Adipose tissue (tissue), 3 donors: Measurements from ENCODE around the gene ANKS1B. TPM values are rescaled to one million over a fixed set of nuclear protein-coding genes. Genes with fewer than 3 reads are reported as not detected.
"Not testable (repeated sequence)": the region's sequence is repeated elsewhere in the genome, so short reads cannot be mapped to it uniquely, and the experiment has no call there.

Experiments
- H3K27ac ChIP-seq: one replicate; pipeline ENCODE4 v1.5.1; 2013; ENCODE audit warnings: low read depth, low read length
- WGBS, 3 donors: extraction: QIAGEN DNeasy Blood & Tissue Kit; methylation state at CpG; one replicate each; pipeline ENCODE4 v1.1.7; 2013; 5-methylcytosine and 5-hydroxymethylcytosine counted together
- polyA plus RNA-seq, 3 donors: library from polyadenylated mRNA; stranded (reverse); fragments of 200-250 nt; gene quantifications; one replicate each; pipeline ENCODE4 v1.2.3, GENCODE V29; 2013
- donor health status: healthy with polysubstance abuse.
- donor health status: Bipolar disorder and iron deficiency.
- donor health status: healthy.

The ANKS1B gene
- polyA plus RNA-seq, 3 donors: 0.58 to 4.0 (median 0.79) TPM

DNA sequence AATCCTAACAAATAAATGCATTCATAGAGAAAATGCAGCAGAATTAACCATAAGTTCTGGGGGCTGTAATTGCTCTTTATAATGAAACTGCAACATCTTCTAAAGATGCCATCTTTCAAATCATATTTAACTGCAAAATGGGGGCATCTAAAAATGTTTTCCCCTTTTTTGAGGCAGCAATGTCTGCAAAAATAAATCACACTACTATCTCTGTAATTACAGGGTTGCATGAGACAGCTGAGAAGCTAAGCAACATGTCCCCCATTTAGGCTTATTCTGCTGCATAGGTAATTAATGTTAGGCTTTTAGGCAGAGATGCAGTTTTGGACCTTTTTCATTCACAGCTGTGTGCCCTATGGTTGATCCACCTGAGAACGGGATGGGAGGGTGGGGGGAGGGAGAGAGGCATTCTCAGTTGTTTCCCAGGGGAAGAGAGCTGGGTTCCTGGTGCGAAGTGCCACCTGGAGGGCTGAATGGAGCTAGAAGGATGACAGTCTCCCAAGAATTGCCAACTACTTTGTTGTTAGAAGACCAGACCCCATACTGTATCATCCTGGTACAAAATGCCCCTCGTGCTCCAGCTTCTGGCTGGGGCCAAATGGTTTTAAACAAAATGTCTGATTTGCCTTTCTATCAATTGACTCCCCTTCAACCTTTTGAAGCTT lies 1185.5 kb downstream of the ANKS1B start:
- H3K27ac ChIP-seq: no peak overlapping the region
- WGBS, 3 donors: 41 to 60% (median 55%) methylated on average over 3 of the region's 3 CpGs

GRCh38 chr12:98797200-98797599 lies 1187.5 kb downstream of the ANKS1B start:
- H3K27ac ChIP-seq: no peak overlapping the region
- 69 to 85% (median 80%) methylated on average over 4 of the region's 4 CpGs for WGBS, 3 donors

DNA sequence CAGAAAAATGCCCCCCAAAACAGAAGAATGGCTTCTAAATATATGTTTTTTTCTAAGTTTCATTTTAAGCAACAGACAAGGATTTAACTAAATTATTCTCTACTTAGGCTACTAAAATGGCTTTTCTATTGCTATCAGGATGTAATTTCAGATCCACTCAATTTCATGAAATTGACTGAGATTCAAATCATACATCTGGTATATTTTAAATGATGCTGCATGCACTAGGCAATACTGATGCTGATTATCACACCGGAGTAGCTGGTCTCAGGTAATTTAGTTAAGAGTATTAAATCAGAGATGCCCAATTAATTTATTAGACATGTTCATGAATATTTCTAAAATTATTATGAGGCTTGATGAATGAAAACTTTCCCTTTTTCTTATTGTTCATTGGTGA lies 1188.0 kb downstream of the ANKS1B start:
- H3K27ac ChIP-seq: no peak overlapping the region
- 93 to 97% (median 95%) methylated on average over 1 of the region's 1 CpG for WGBS, 3 donors

GRCh38 chr12:98793121-98793520 lies 1191.6 kb downstream of the ANKS1B start:
- 71 to 88% (median 78%) methylated on average over 2 of the region's 2 CpGs for WGBS, 3 donors
- no peak overlapping the region for H3K27ac ChIP-seq

- H3K27ac ChIP-seq: no peak overlapping the region
- 89 to 94% (median 94%) methylated on average over 3 of the region's 3 CpGs for WGBS, 3 donors
Observed at GRCh38 chr12:98791406-98791805, 1193.3 kb downstream of the ANKS1B start.

- WGBS, 3 donors: 71 to 90% (median 87%) methylated on average over 5 of the region's 5 CpGs
- no peak overlapping the region for H3K27ac ChIP-seq
Observed at GRCh38 chr12:98788396-98788795, 1196.3 kb downstream of the ANKS1B start.

DNA sequence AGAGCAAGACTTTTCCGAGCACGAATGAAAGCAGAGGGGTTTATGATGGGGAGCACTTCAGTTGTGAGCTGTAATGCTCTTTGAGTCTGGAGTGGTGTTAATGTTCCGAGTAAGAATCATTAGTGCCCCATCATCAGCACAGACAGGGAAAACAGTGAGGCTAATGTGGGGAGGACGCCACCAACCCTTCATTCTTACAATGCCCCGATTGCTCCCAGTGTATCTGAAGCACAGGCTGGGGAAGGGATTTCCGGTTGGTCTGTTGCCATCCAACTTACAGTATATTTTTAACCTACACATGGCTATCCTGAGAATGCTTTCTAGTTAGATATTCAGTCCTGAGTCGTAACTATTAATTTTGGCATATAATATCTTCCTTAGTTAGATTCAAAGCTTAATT lies 1198.1 kb downstream of the ANKS1B start:
- 68 to 83% (median 78%) methylated on average over 7 of the region's 7 CpGs for WGBS, 3 donors
- no peak overlapping the region for H3K27ac ChIP-seq

DNA sequence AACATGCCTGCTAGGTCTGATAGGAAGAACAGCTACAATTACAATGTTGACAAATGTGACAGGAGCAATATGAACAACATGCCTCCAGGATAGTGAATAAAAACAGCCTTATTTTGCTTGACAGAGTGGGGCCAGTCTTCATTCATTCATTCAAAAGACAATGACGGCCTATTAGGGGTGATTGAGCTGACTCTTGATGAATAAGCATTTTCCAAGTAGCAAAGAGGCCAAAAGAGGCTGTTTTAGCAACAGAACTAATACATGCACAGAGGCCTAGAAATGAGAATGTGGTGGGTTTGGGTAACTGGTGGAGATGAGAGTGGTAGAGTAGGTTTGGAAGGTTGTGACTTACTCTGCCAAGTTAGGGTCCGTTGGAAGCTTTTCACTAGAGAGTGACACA lies 1201.3 kb downstream of the ANKS1B start:
- 85 to 88% (median 86%) methylated on average over 2 of the region's 2 CpGs for WGBS, 3 donors
- no peak overlapping the region for H3K27ac ChIP-seq

GRCh38 chr12:98780261-98780660 lies 1204.5 kb downstream of the ANKS1B start:
- 53 to 67% (median 57%) methylated on average over 4 of the region's 4 CpGs for WGBS, 3 donors
- no peak overlapping the region for H3K27ac ChIP-seq

DNA sequence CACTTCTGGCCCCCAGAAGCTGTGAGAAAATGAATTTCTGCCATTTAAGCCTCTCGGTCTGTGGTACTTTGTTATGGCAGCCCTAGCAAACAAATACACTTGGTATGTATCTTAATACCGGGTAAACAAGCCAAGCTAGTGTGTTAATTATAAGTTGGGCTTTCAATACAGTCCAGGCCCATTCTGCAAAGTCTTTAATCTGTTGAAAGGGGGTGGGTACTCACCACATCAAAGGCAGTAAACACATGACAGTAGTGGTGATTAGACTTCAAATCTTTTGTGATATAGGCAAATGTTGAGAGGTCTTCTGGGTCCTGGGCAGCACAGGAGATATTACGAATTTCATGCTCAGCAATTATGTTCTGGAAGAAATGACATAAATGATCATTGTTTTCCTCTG lies 1211.9 kb downstream of the ANKS1B start:
- WGBS, 3 donors: 89 to 97% (median 93%) methylated on average over 3 of the region's 3 CpGs
- no peak overlapping the region for H3K27ac ChIP-seq

- WGBS, 3 donors: 89 to 91% (median 90%) methylated on average over 8 of the region's 8 CpGs
- H3K27ac ChIP-seq: no peak overlapping the region
Observed at GRCh38 chr12:98771811-98772752, 1212.7 kb downstream of the ANKS1B start.

DNA sequence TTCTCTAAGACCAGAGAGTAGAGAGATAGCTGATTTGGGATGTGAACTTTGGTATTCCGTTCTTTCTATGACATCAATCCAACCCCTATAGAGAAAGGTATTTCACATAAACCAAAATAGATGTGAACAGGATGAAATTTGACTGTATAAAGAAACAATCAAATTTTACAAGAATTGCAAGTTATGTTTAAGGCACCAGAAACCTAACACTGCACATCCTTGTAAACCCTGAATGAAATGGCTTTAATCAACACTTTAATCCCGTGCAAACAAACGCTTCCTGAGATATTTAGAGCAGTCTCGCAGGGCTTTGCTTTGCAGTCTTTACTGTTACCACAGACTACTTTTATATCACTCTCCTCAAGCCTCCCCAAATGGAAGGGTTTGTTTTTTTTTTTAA lies 1214.5 kb downstream of the ANKS1B start:
- WGBS, 3 donors: 75 to 88% (median 79%) methylated on average over 4 of the region's 4 CpGs

DNA sequence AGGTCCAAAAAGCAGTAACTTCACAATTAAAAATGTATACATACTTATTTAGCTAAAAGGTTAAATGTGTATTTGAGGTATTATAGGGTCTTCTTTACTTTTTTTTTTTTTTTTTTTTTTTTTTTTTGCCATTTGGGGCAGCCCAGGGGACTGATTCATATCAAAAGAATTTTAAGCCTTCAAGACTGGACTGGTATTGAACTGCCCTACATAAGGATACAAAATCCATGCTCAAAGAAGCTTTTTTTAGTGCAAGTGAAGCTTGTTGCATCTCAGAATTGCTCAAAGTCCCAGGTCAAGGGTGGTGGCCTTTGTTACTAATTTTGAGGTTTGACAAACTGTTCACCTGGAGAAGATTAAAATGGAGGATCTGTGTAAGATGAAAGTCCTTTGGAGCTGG lies 1215.7 kb downstream of the ANKS1B start:
- H3K27ac ChIP-seq: no peak overlapping the region

More for the DNA sequence above, 1214.5 kb downstream of the ANKS1B start:
- H3K27ac ChIP-seq: no peak overlapping the region

DNA sequence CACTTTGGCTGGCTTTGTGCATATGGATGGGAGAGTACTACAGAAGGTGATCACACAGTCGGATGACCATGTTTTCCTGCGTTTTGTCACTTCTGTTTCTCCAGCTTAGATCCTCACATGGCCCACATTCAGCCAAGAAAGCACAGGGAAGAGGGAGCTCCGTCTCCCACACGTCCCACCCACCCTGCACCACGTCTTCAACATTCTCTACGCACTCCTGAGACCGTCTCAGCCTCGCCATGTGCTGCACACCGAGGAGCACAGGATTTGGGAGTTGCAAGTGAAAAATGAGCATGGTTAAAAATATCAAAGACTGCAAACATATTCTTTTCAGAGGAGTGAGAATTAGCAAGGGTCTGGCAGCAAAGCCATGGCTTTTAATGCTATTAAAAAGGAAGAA lies 1217.5 kb downstream of the ANKS1B start:
- H3K27ac ChIP-seq: no peak overlapping the region
- 82 to 86% (median 82%) methylated on average over 9 of the region's 9 CpGs for WGBS, 3 donors

DNA sequence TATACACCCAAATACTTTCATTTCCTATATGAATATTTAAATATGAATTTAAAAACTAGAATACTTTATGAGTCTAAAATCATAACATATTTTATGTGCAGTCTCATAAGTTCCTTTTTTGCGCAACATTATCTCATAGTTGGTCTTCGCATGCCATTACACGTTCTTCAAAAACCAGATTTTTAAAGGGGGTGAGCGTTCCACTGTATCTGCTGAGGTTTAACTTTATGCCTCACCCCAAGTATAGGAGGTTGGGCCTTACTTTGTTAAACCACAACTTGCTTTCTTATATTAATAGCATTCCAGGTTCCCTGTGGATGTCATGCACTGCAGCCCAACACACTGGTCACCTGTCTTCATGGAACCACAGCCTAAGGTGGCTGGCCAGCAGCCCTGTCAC lies 1221.1 kb downstream of the ANKS1B start:
- 89 to 93% (median 89%) methylated on average over 4 of the region's 4 CpGs for WGBS, 3 donors
- H3K27ac ChIP-seq: no peak overlapping the region

GRCh38 chr12:98758331-98758730 lies 1226.4 kb downstream of the ANKS1B start:
- no peak overlapping the region for H3K27ac ChIP-seq
- 43 to 72% (median 46%) methylated on average over 3 of the region's 3 CpGs for WGBS, 3 donors

GRCh38 chr12:98757455-98757854 lies 1227.3 kb downstream of the ANKS1B start:
- WGBS, 3 donors: 46 to 81% (median 46%) methylated on average over 3 to 4 of the region's 4 CpGs
- H3K27ac ChIP-seq: no peak overlapping the region

DNA sequence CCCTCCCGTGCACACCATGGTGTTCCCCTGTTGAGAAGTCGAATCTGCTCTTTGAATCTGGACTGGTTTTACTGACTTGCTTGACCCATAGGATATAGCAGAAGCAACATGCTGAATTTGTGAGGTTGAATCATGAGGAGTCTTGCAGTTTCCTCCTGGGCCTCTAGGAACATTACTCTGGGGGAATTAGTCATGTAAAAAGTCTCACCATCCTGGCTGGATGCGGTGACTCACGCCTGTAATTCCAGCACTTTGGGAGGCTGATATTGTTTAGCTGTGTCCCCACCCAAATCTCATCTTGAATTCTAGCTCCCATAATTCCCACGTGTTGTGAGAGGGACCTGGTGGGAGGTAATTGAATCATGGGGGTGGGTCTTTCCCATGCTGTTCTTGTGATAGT lies 1228.9 kb downstream of the ANKS1B start:
- H3K27ac ChIP-seq: not testable (repeated sequence)
- WGBS, 3 donors: 88 to 93% (median 88%) methylated on average over 5 of the region's 5 CpGs

- H3K27ac ChIP-seq: no peak overlapping the region
- 66 to 72% (median 71%) methylated on average over 5 of the region's 5 CpGs for WGBS, 3 donors
Observed at GRCh38 chr12:98754095-98754494, 1230.6 kb downstream of the ANKS1B start.

GRCh38 chr12:98752726-98753125 lies 1232.0 kb downstream of the ANKS1B start:
- 88 to 93% (median 92%) methylated on average over 5 of the region's 5 CpGs for WGBS, 3 donors
- H3K27ac ChIP-seq: no peak overlapping the region
